GM19467 (cell line): ENCODE measurements around the gene IPPK.

Source experiments
- ATAC-seq: cut with Tn5 transposase; IDR thresholded peaks from one replicate; pipeline ENCODE4 v1.9.1; 2021; ENCODE audit warnings: mild to moderate bottlenecking, moderate library complexity; ENCODE audit not compliant: unreplicated experiment

The IPPK gene

GRCh38 chr9:92669890-92670708, at the start of gene IPPK:
TSS of gene IPPK (minus strand) at chr9:92670131. CDS start at chr9:92669988, 143 bp downstream.
- ATAC-seq: peak; percentile 93

- ATAC-seq: no peak
Measured at GRCh38 chr9:92719028-92719647, 49.2 kb upstream of the IPPK start.

GRCh38 chr9:92718086-92719001, 48.4 kb upstream of the IPPK start:
- ATAC-seq: no peak

GRCh38 chr9:92717201-92718085, 47.5 kb upstream of the IPPK start:
- no peak for ATAC-seq

GRCh38 chr9:92716557-92716956, 46.6 kb upstream of the IPPK start:
- no peak for ATAC-seq

- no peak for ATAC-seq
Measured at GRCh38 chr9:92715488-92716231, 45.7 kb upstream of the IPPK start.

- ATAC-seq: no peak
Measured at GRCh38 chr9:92714787-92715487, 45.0 kb upstream of the IPPK start.

GRCh38 chr9:92714016-92714415, 44.1 kb upstream of the IPPK start:
- ATAC-seq: no peak

- ATAC-seq: no peak
Measured at GRCh38 chr9:92713528-92713927, 43.6 kb upstream of the IPPK start.

GRCh38 chr9:92712767-92713166, 42.8 kb upstream of the IPPK start:
- no peak for ATAC-seq

GRCh38 chr9:92711844-92712243, 41.9 kb upstream of the IPPK start:
- ATAC-seq: no peak

GRCh38 chr9:92711146-92711545, 41.2 kb upstream of the IPPK start:
- no peak for ATAC-seq

GRCh38 chr9:92710368-92710767, 40.4 kb upstream of the IPPK start:
- no peak for ATAC-seq

GRCh38 chr9:92709954-92710353, 40.0 kb upstream of the IPPK start:
- ATAC-seq: no peak

- ATAC-seq: no peak
Measured at GRCh38 chr9:92709240-92709639, 39.3 kb upstream of the IPPK start.

- no peak for ATAC-seq
Measured at GRCh38 chr9:92707530-92707929, 37.6 kb upstream of the IPPK start.

GRCh38 chr9:92706218-92706940, 36.4 kb upstream of the IPPK start:
- no peak for ATAC-seq

- ATAC-seq: no peak
Measured at GRCh38 chr9:92704528-92704927, 34.6 kb upstream of the IPPK start.
